Measurements from ENCODE around the gene PRPSAP2.
A peak's percentile ranks its signal among the peaks of the same experiment; 100 is the strongest.
"Not testable (repeated sequence)": the region's sequence is repeated elsewhere in the genome, so short reads cannot be mapped to it uniquely, and the experiment has no call there.

Gene PRPSAP2

DNA sequence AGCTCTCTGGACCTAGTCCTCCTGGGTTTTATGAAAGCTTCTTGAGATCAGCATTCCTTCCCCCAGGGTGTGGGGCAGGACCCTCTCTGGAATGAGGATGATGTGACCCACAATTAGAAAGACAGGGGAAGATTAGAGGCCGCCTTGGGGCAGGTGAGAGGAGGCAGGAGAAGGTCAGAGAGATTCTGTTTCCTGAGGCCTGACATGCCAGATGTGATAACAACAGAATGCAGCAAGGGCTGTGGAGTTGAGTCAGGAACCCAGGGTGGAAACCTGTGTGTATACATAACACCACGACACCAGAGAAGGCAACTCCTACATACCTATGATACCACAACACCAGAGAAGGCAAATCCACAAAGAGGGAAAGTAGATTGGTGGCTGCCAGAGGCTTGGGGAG, 88.6 kb downstream of the PRPSAP2 start:
- no peak for DNase-seq

- no peak for DNase-seq
These were observed 89.9 kb downstream of the PRPSAP2 start for GRCh38 chr17:18947866-18948265.

DNA sequence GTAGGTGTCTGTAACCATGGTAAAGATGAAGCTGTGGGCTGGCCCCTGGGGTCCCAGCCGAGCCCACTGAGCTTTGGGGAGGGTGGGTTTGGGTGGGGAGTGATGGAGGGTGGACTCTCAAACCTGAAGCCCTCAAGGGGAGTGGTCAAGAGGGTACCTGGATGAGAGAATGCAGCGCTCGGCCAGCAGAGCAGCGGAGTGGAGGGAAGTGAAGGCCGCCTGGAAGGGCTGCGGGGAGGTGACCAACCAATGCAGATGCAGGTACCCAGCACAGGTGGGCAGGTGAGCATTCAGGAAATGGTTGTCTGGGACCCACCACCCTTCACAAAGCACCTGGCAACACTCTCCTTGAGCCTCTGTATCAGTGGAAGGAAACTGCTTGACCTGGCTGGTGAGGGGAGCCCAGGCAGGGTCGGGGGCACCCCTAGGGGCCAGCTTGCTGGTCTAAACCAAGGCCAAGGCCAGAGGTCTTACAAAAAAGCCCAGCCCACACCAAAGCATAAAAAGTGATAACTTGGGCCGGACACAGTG, 90.6 kb downstream of the PRPSAP2 start:
- DNase-seq, result no peak

- DNase-seq, result no peak
These were observed 91.6 kb downstream of the PRPSAP2 start for GRCh38 chr17:18949566-18949965.

GRCh38 chr17:18950346-18950745, 92.4 kb downstream of the PRPSAP2 start:
- no peak for DNase-seq

DNA sequence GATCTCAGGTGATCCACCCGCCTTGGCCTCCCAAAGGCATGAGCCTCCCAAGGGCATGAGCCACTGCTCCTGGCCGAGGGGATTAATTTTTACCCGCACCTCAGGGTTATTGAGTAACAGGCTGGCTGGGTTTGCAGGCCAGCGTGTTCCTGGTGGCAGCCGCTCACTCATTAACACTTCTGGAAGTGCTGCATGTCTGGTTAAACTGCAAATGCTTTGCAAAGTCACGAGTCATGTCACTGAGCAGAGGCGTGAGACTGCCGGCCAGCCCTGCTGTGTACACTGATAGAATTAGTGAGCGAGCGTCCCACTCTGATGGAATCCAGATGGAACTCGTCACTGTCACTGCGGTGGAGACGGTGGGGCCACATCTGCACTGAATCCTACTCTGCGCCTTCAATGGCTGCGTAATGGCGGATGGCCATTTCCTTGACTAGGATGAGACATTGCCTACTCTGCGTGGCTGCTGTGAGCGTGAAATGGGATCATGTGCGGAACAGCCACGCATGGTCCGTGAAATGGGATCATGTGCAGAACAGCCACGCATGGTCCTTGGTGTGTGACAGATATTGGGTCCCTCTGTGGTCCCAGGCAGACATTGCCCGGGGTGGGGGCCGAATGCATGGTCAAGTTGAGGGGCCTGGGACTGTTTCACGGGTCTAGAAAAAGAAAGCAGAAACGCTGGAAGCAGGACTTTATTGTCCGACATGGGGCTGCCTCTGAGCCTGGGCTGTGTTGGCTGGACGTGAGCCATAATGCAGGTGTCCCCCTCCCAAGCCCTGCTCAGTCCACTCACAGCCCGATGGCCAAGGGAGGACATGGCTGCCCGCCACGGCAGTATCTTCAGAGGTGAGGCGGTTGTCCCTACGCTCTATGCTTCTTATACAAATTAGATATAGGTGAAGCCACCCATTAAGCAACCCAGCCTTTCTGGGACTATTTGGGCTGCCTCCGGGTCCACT, 93.3 kb downstream of the PRPSAP2 start:
- no peak for DNase-seq

DNA sequence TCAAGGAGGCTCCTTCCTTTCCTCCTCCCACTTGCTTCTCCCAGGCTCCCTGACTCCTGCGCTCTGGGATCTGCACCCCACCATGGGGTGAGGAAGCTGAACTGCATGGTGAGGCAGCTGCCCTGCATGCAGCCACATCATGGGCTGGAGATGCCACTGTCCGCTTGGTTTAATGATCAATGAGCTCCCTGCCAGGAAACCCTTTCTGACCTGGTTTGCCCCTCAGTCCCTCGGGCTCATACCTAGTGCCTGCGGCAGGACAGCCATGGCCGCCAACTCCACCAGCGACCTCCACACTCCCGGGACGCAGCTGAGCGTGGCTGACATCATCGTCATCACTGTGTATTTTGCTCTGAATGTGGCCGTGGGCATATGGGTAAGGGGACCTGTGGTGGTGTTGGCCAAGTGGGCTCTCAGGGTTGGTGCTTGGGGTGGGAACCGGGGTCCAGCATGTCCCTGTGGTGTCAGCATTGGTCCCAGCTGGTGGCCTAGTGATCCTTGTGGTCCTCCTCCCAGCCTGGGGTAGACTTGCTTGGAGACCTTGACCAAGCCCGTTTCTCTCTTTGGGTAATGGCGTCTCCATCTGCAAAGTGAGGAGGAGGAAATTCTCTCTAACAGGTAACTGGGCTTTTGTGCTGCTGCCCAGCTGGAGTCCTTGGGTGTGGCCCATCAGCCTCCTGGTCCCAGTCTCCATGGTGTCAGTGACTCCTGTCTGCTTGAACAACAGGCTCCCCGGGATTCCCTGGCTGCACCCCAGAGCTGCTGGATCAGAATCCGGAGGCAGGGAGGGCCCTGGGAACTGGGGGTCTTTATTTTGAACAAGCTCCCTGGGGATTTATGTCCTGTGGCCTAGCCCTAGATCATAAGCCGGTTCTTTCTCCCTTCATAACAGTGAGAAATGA, 94.3 kb downstream of the PRPSAP2 start, which contains the start of gene SLC5A10:
Gene SLC5A10, plus strand, starts transcription at position 225 of the 902 bp plus-strand sequence. Its CDS starts 41 bp downstream, at position 266.
- DNase-seq, result no peak

DNA sequence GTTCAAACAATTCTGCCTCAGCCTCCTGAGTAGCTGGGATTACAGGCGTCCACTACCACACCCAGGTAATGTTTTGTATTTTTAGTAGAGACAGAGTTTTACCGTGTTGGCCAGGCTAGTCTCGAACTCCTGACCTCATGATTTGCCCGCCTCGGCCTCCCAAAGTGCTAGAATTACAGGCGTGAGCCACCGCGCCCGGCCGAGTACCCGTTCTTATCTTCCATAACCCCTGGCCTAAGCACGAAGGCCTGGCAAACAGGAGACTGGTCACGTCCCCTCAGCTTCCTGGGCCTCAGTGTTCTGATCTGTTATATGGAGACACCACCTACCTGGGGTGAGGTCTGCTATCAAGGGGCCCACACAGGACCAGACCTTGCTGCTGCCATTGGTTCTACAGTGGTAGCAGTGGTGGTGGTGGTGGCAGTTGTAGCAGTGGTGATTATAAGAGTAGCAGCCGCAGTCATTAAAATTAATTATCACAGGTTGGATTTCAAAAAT, 95.3 kb downstream of the PRPSAP2 start:
- no peak for DNase-seq

DNA sequence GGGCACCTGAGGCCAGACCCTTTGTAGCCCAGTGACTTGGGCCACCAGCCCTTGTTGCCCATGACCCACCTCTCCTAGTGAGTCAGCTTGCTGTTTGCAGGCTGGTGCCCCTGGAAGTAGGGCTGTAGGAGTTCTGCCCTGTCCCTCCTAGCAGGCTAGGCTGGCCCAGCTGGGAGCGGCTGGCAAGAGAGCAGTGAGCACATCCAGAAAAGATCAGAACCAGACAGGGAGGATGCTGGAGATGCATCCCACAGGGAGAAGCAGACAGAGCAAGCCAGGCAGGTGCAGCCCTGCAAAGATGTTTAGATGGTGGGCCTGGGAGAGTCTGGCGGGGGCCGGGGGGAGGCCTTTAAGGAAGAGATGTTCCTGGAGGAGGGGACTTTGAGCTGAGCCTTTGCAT, 96.4 kb downstream of the PRPSAP2 start:
- no peak for DNase-seq

DNA sequence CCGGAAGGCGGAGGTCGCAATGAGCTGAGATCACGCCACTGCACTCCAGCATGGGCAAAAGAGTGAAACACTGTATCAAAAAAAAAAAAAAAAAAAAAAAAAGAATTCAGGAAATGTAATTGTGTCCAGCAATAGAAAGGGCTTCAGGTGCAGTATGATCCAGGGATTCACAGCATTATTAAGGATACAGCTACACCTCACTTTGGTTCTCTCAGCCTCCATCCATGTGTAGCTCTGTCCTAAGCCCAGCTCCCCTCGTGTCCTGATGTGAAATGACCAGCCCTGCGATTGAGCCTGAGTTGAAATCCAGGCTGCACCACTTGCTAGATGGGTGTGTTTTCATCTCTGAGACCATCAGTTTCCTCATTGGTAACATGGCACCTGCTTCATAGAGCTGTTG, 97.1 kb downstream of the PRPSAP2 start:
- DNase-seq, result no peak

- not testable (repeated sequence) for DNase-seq
These were observed 98.1 kb downstream of the PRPSAP2 start for GRCh38 chr17:18956021-18956420.

GRCh38 chr17:18956581-18956980, 98.7 kb downstream of the PRPSAP2 start:
- no peak for DNase-seq

DNA sequence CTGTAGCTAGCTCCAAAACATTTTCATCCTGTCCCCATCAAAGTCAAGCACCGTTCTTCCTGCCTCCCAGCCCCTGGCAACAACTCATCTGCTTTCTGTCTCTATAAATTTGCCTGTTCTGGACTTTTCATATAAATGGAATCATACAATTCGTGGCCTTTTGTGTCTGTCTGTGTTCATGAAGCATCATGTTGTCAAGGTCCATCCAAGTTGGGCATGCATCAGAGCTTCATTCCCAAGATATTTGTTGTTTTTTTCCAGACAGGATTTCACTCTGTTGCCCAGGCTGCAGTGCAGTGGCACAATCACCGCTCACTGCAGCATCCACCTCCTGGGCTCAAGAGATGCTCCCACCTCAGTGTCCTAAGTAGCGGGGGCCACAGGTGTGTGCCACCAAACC, 99.9 kb downstream of the PRPSAP2 start:
- DNase-seq, result no peak

- DNase-seq, result no peak
These were observed 100.7 kb downstream of the PRPSAP2 start for GRCh38 chr17:18958611-18959010.

GRCh38 chr17:18959071-18959844, 101.3 kb downstream of the PRPSAP2 start:
- no peak for DNase-seq

GRCh38 chr17:18959845-18960240, 101.9 kb downstream of the PRPSAP2 start:
- no peak for DNase-seq

DNA sequence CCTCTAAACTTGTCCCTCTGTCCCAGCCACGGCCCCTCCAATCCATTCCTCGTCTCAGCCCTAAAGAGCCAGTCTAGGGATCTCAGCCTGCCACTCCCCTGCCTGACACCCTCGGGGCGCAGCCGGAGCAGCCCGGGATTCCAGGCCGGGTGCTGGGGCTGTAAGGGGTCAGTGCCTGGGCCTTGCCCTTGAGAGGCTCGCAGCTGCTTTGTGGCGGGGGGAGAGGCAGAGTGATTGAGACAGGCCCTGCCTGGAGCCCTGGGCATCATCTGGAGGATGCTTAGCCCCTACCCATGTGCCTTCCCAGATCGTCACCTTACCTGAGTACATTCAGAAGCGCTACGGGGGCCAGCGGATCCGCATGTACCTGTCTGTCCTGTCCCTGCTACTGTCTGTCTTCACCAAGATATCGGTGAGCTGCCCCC, 102.3 kb downstream of the PRPSAP2 start:
- DNase-seq, result no peak

GRCh38 chr17:18960803-18961511, 103.0 kb downstream of the PRPSAP2 start:
- peak in 10 of 14 donors; percentile 7 to 72 (median 30) for DNase-seq

GRCh38 chr17:18961634-18962493, 103.9 kb downstream of the PRPSAP2 start:
- DNase-seq, result no peak

- no peak for DNase-seq
These were observed 104.5 kb downstream of the PRPSAP2 start for GRCh38 chr17:18962494-18962815.

Measured in C1 segment of cervical spinal cord (tissue), 14 donors.